ENCODE data around the gene NAV2. TPM values are rescaled to one million over a fixed set of nuclear protein-coding genes. Genes with fewer than 3 reads are reported as not detected.

Gene NAV2
- total and polyA plus RNA-seq, 2 experiments from 2014 or later: 26.0 to 45.0 TPM

GRCh38 chr11:19689281-19690000 lies 23.2 kb upstream of the NAV2 start:
- Histone ChIP-seq H3K36me3 (ENCODE audit: insufficient read depth) (no peaks in the 10 kb centered on the region), H3K4me3 (no peak overlapping the region), H3K79me2 (replicated peaks; ENCODE audit: insufficient read depth) (no peaks in the 10 kb centered on the region), H3K27ac (ENCODE audit: low read depth) (no peak overlapping the region), H2AFZ (no peak overlapping the region), H3K9me2 (ENCODE audit: insufficient read depth) (no peaks in the 10 kb centered on the region; the same call in 1 of the 2 replicates), H4K20me1 (replicated peaks; ENCODE audit: insufficient read depth) (no peaks in the 10 kb centered on the region; the same call in 1 of the 2 replicates), H3K4me1 (ENCODE audit: insufficient read depth) (no peaks in the 10 kb centered on the region), H3K4me2 (no peak overlapping the region), H3K27me3 (ENCODE audit: insufficient read depth) (no peaks in the 10 kb centered on the region), H3F3A (replicated peaks; ENCODE audit: low read depth) (no peaks in the 10 kb centered on the region)
- Mint-ChIP-seq H3K4me1 (no peaks in the 10 kb centered on the region), H3K36me3 (ENCODE audit: low read depth) (no peaks in the 10 kb centered on the region), H3K4me3 (no peak overlapping the region), H3K27me3 (ENCODE audit: insufficient read depth, low read depth, poor library complexity) (peaks cover 14% of the 10 kb centered on the region), H3K9me3 (no peaks in the 10 kb centered on the region; the same call in 2 of the 3 replicates), H3K27ac (no peak overlapping the region)
- ATAC-seq (no peak), DNase-seq (ENCODE audit: low spot score) (no peak)
- TF ChIP-seq EZH2phosphoT487 (IDR thresholded peaks at IDR 0.05; ENCODE audit: unreplicated experiment): no peak

DNA sequence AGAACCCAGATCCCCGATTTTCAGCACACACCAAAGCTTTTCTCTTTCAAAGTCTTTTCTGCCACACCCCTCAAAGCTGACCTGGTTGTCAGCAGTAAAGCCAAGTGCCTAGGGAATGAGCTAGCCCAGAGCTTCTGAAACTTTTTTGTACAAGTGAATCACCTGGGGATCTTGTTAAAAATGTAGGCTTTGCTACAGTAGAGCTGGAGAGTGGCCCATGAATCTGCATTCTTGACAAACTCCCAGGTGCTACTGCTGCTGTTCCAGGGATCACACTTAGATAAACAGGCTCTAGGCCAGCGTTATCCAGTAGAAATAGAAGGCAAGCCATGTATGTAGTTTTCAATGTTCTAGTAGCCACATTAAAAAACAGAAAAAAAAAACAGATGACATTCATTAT lies 21.8 kb upstream of the NAV2 start:
- no peaks in the 10 kb centered on the region; the same call in 1 of the 2 replicates for H4K20me1 ChIP-seq (replicated peaks; ENCODE audit: insufficient read depth)
- no peak overlapping the region for H3K4me3 Mint-ChIP-seq
- no peak overlapping the region for H3K4me2 ChIP-seq
- H3K79me2 ChIP-seq (replicated peaks; ENCODE audit: insufficient read depth): no peaks in the 10 kb centered on the region
- no peaks in the 10 kb centered on the region; the same call in 1 of the 2 replicates for H3K9me2 ChIP-seq (ENCODE audit: insufficient read depth)
- no peaks in the 10 kb centered on the region for H3K4me1 ChIP-seq (ENCODE audit: insufficient read depth)
- DNase-seq (ENCODE audit: low spot score): no peak
- H3K27ac Mint-ChIP-seq: no peak overlapping the region
- no peaks in the 10 kb centered on the region for H3K4me1 Mint-ChIP-seq
- H3K36me3 Mint-ChIP-seq (ENCODE audit: low read depth): no peaks in the 10 kb centered on the region
- H3K27ac ChIP-seq (ENCODE audit: low read depth): no peak overlapping the region
- no peaks in the 10 kb centered on the region for H3F3A ChIP-seq (replicated peaks; ENCODE audit: low read depth)
- H3K9me3 Mint-ChIP-seq: no peaks in the 10 kb centered on the region; the same call in 2 of the 3 replicates
- H3K27me3 ChIP-seq (ENCODE audit: insufficient read depth): no peaks in the 10 kb centered on the region
- peaks cover 11% of the 10 kb centered on the region for H3K27me3 Mint-ChIP-seq (ENCODE audit: insufficient read depth, low read depth, poor library complexity)
- no peaks in the 10 kb centered on the region for H3K36me3 ChIP-seq (ENCODE audit: insufficient read depth)
- ATAC-seq: no peak
- H2AFZ ChIP-seq: no peak overlapping the region
- no peak overlapping the region for H3K4me3 ChIP-seq
- no peak for TF ChIP-seq POLR2AphosphoS5 (IDR thresholded peaks at IDR 0.05; ENCODE audit: low read depth)
- TF ChIP-seq, protein P1, sequence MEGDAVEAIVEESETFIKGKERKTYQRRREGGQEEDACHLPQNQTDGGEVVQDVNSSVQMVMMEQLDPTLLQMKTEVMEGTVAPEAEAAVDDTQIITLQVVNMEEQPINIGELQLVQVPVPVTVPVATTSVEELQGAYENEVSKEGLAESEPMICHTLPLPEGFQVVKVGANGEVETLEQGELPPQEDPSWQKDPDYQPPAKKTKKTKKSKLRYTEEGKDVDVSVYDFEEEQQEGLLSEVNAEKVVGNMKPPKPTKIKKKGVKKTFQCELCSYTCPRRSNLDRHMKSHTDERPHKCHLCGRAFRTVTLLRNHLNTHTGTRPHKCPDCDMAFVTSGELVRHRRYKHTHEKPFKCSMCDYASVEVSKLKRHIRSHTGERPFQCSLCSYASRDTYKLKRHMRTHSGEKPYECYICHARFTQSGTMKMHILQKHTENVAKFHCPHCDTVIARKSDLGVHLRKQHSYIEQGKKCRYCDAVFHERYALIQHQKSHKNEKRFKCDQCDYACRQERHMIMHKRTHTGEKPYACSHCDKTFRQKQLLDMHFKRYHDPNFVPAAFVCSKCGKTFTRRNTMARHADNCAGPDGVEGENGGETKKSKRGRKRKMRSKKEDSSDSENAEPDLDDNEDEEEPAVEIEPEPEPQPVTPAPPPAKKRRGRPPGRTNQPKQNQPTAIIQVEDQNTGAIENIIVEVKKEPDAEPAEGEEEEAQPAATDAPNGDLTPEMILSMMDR (conservative IDR thresholded peaks at IDR 0.05; ENCODE audit: low read depth in 2 of 2): no peak
- TF ChIP-seq NANOG (IDR thresholded peaks at IDR 0.05; ENCODE audit: borderline replicate concordance): no peak
- no peak for TF ChIP-seq STAT1 (IDR thresholded peaks at IDR 0.05; ENCODE audit: unreplicated experiment)
- TF ChIP-seq CREB1 (CRISPR knock-in tag; IDR thresholded peaks at IDR 0.05; ENCODE audit: low read depth): no peak
- TF ChIP-seq ZNF331 (CRISPR knock-in tag; IDR thresholded peaks at IDR 0.05; ENCODE audit: low read depth): no peak
- no peak for TF ChIP-seq ZNF462 (CRISPR knock-in tag; IDR thresholded peaks at IDR 0.05)
- no peak for TF ChIP-seq JUNB (IDR thresholded peaks at IDR 0.05; ENCODE audit: unreplicated experiment)
- no peak for TF ChIP-seq REST (IDR thresholded peaks at IDR 0.05; ENCODE audit: unreplicated experiment)

All from GM23338 (cell line).